GM12878 (cell line): ENCODE data around the gene PTPRN2. TPM values are rescaled to one million over a fixed set of nuclear protein-coding genes. Genes with fewer than 3 reads are reported as not detected.

Experiments
- ATAC-seq: fragments of 200-7000 bp; cut with Tn5 transposase; 3 replicates; pipeline ENCODE4 v1.9.1; 2020; ENCODE audit warnings: mild to moderate bottlenecking, moderate library complexity
- BruUV-seq: library from RNA; stranded (reverse); fragments of 400-500 nt; replicated peaks from 2 replicates; lab custom pipeline; 2021; lab: Mats Ljungman, UMichigan
- CTCF ChIA-PET: fragments of 300-600 bp; sonication (Branson Sonifier 250); formaldehyde crosslinking; extraction: SDS; loops from one replicate; lab custom pipeline; 2021; ENCODE audit warnings: inconsistent platforms; lab: Yijun Ruan, JAX
- POLR2A ChIA-PET: fragments of 350-600 bp; formaldehyde crosslinking; extraction: SDS; loops from one replicate; lab custom pipeline; 2021; ENCODE audit warnings: inconsistent platforms; lab: Charles Lee
- RAD21 ChIA-PET: fragments of 300-600 bp; sonication (Branson Sonifier 250); formaldehyde crosslinking; loops from one replicate; lab custom pipeline; 2023; ENCODE audit warnings: antibody characterized with exemption; ENCODE audit not compliant: unreplicated experiment; lab: Charles Lee
- SMC1A ChIA-PET: fragments of 300-600 bp; sonication (Branson Sonifier 250); formaldehyde crosslinking; loops from one replicate; lab custom pipeline; 2023; ENCODE audit not compliant: unreplicated experiment, uncharacterized antibody; lab: Charles Lee
- DNase-seq: peaks from one replicate; pipeline ENCODE4 v3.0.0-alpha.2; 2011; ENCODE audit warnings: low read depth, low spot score
- FAIRE-seq: peaks from 3 replicates; lab custom pipeline; 2011; peaks lifted over from hg19 to GRCh38; lab: Jason Lieb, UNC
- H2AFZ ChIP-seq: 2 replicates; pipeline ENCODE4 v1.6.0; 2011; ENCODE audit warnings: low read depth, low read length, control low read depth; ENCODE audit not compliant: control insufficient read depth
- H3K27ac ChIP-seq: 2 replicates; pipeline ENCODE4 v1.5.1; 2011; ENCODE audit warnings: control low read depth; ENCODE audit not compliant: control insufficient read depth, insufficient read depth
- H3K27me3 ChIP-seq, 2 experiments: replicated peaks in 1 of 2; 2 replicates each; pipeline versions ENCODE4 v1.6.0 to v1.6.1; 2011; ENCODE audit warnings: low read length in 1 of 2; ENCODE audit not compliant: control insufficient read depth in 2 of 2, insufficient read depth in 2 of 2
- H3K36me3 ChIP-seq, 2 experiments: 2 replicates each; pipeline ENCODE4 v1.5.1; 2011; ENCODE audit warnings: low read length in 1 of 2; ENCODE audit not compliant: control insufficient read depth in 2 of 2, insufficient read depth in 2 of 2
- H3K4me1 ChIP-seq: 2 replicates; pipeline ENCODE4 v1.6.1; 2011; ENCODE audit warnings: mild to moderate bottlenecking, low read length, moderate library complexity, mixed read lengths; ENCODE audit not compliant: control insufficient read depth, insufficient read depth
- H3K4me2 ChIP-seq: 2 replicates; pipeline ENCODE4 v1.6.0; 2011; ENCODE audit warnings: control low read depth; ENCODE audit not compliant: control insufficient read depth, insufficient read depth
- H3K4me3 ChIP-seq: fragments of 200-600 bp; sonication (generic); 2 replicates; pipeline ENCODE4 v1.5.1; 2016
- H3K79me2 ChIP-seq: 2 replicates; pipeline ENCODE4 v1.6.0; 2011; ENCODE audit warnings: low read length; ENCODE audit not compliant: control insufficient read depth, insufficient read depth
- H3K9ac ChIP-seq: 2 replicates; pipeline ENCODE4 v1.8.0; 2011; ENCODE audit warnings: low read length, control low read depth, mixed read lengths; ENCODE audit not compliant: control insufficient read depth, insufficient read depth
- H3K9me3 ChIP-seq: replicated peaks from 3 replicates; pipeline ENCODE4 v1.5.1; 2011; ENCODE audit warnings: mild to moderate bottlenecking, low read length; ENCODE audit not compliant: control insufficient read depth, insufficient read depth
- H4K20me1 ChIP-seq: 2 replicates; pipeline ENCODE4 v1.6.0; 2011; ENCODE audit not compliant: control insufficient read depth, insufficient read depth
- BCL3 ChIP-seq: IDR thresholded peaks from 2 replicates; pipeline ENCODE4 v1.6.1; 2011; ENCODE audit warnings: borderline replicate concordance, low read depth, mild to moderate bottlenecking, moderate library complexity, low read length; ENCODE audit not compliant: insufficient read depth, poor library complexity, severe bottlenecking
- BMI1 ChIP-seq: fragments of 450-650 bp; IDR thresholded peaks from 2 replicates; pipeline ENCODE4 v1.6.1; 2016; ENCODE audit warnings: mild to moderate bottlenecking, moderate library complexity, borderline replicate concordance
- CHD2 ChIP-seq: IDR thresholded peaks from 2 replicates; pipeline ENCODE4 v1.6.1; 2011; ENCODE audit warnings: low read depth, low read length, improper control_type of control experiment, borderline replicate concordance
- CHD4 ChIP-seq: fragments of 200-600 bp; sonication (generic); IDR thresholded peaks from 2 replicates; pipeline ENCODE4 v1.6.1; 2016; ENCODE audit warnings: mild to moderate bottlenecking
- EZH2 ChIP-seq: IDR thresholded peaks from 2 replicates; pipeline ENCODE4 v1.6.1; 2012; ENCODE audit warnings: low read depth, mild to moderate bottlenecking, control low read depth, inconsistent platforms, low read length, borderline replicate concordance; ENCODE audit not compliant: control insufficient read depth
- LARP7 ChIP-seq: fragments of 450-650 bp; IDR thresholded peaks from 2 replicates; pipeline ENCODE4 v1.6.1; 2017; ENCODE audit warnings: mild to moderate bottlenecking
- NBN ChIP-seq: fragments of 450-650 bp; IDR thresholded peaks from 2 replicates; pipeline ENCODE4 v1.6.1; 2016
- NFXL1 ChIP-seq: fragments of 450-650 bp; IDR thresholded peaks from 2 replicates; pipeline ENCODE4 v1.6.1; 2017; ENCODE audit warnings: antibody characterized with exemption, mild to moderate bottlenecking, borderline replicate concordance
- PKNOX1 ChIP-seq: fragments of 450-650 bp; IDR thresholded peaks from 2 replicates; pipeline ENCODE4 v1.6.1; 2016; ENCODE audit warnings: mild to moderate bottlenecking
- RAD51 ChIP-seq: fragments of 450-650 bp; IDR thresholded peaks from 2 replicates; pipeline ENCODE4 v1.6.1; 2016; ENCODE audit warnings: moderate library complexity, mild to moderate bottlenecking, inconsistent platforms
- RCOR1 ChIP-seq: conservative IDR thresholded peaks from 2 replicates; pipeline ENCODE4 v1.6.1; 2012; ENCODE audit warnings: low read depth, low read length, improper control_type of control experiment
- RFX5 ChIP-seq: IDR thresholded peaks from 2 replicates; pipeline ENCODE4 v1.6.1; 2011; ENCODE audit warnings: low read depth, low read length, improper control_type of control experiment
- SREBF1 ChIP-seq: IDR thresholded peaks from 2 replicates; pipeline ENCODE4 v1.6.1; 2012; ENCODE audit warnings: mild to moderate bottlenecking, low read length
- SUPT20H ChIP-seq: IDR thresholded peaks from 2 replicates; pipeline ENCODE4 v1.6.1; 2011; ENCODE audit warnings: low read depth, mild to moderate bottlenecking, low read length, moderate library complexity, borderline replicate concordance; ENCODE audit not compliant: control insufficient read depth
- WRNIP1 ChIP-seq: IDR thresholded peaks from 2 replicates; pipeline ENCODE4 v1.6.1; 2011; ENCODE audit warnings: low read depth, low read length, improper control_type of control experiment, borderline replicate concordance
- ZBED1 ChIP-seq: IDR thresholded peaks from 2 replicates; pipeline ENCODE4 v1.6.1; 2016; ENCODE audit warnings: borderline replicate concordance
- ZBTB40 ChIP-seq: fragments of 450-650 bp; IDR thresholded peaks from 2 replicates; pipeline ENCODE4 v1.6.1; 2016; ENCODE audit warnings: mild to moderate bottlenecking, moderate library complexity, borderline replicate concordance
- ZNF24 ChIP-seq: fragments of 450-650 bp; IDR thresholded peaks from 2 replicates; pipeline ENCODE4 v1.6.1; 2017; ENCODE audit warnings: antibody characterized with exemption, mild to moderate bottlenecking
- ZNF274 ChIP-seq: IDR thresholded peaks from one replicate; pipeline ENCODE4 v1.8.0; 2011; ENCODE audit not compliant: insufficient read length, insufficient read depth
- WGBS: methylation state at CpG from one replicate; pipeline ENCODE4 v1.1.6; 2016; ENCODE audit warnings: low lambda C conversion rate; ENCODE audit not compliant: insufficient replicate concordance, insufficient coverage; ENCODE audit errors: missing lambda C conversion rate; 5-methylcytosine and 5-hydroxymethylcytosine counted together
- in situ Hi-C: fragments of 300-500 bp; cut with MboI; formaldehyde crosslinking; loops from 9 replicates; pipeline ENCODE4 v1.14.3; 2018; ENCODE audit warnings: mixed read lengths
- intact Hi-C: fragments of 100-400 bp; cut with micrococcal nuclease; formaldehyde crosslinking; loops from one replicate; pipeline ENCODE4 v1.14.2; 2022; ENCODE audit not compliant: unreplicated experiment
- polyA plus RNA-seq, 11 experiments: library from polyadenylated mRNA; depleted of rRNA in 4 of 11; unstranded in 6 of 11; stranded (reverse) in 5 of 11; fragments of >200 nt; fragmentation: Nextera tagmentation in 4 of 11; fragmentation: Illumina TruSeq in 1 of 11; extraction: Ambion mirVana in 4 of 11; extraction: Trizol in 1 of 11; gene quantifications; 1 replicate in 1 of 11; 2 replicates in 10 of 11; pipeline versions ENCODE4 v1.2.1 to v1.2.3, GENCODE V29; 2011 to 2016; ENCODE audit warnings: inconsistent platforms in 2 of 11, missing spikeins in 2 of 11, low read depth in 1 of 11
- total RNA-seq, 4 experiments: library from RNA; depleted of rRNA in 3 of 4; stranded (reverse); fragments of >200 nt in 3 of 4; fragmentation: Illumina TruSeq in 1 of 4; extraction: Trizol in 1 of 4; gene quantifications; 2 replicates each; pipeline versions ENCODE4 v1.2.1 to v1.2.3, GENCODE V29; 2013 to 2021

PTPRN2 gene
- total and polyA plus RNA-seq, 10 of the 15 experiments (the other 5 are each of a cell fraction or from before 2014, with no cell fraction given): 5.4 TPM; not detected in 9

- H3K27me3 ChIP-seq: no peaks in the 10 kb centered on the region
- H3K9ac ChIP-seq: no peak overlapping the region
- TF ChIP-seq WRNIP1 (no peak), LARP7 (no peak), NFXL1 (no peak), RFX5 (no peak), ZBED1 (no peak), PKNOX1 (no peak), BCL3 (no peak), SUPT20H (no peak), BMI1 (no peak), RAD51 (no peak), NBN (no peak), CHD4 (no peak), RCOR1 (no peak), ZNF274 (no peak), CHD2 (no peak), SREBF1 (no peak), EZH2 (no peak), ZNF24 (no peak), ZBTB40 (no peak)
- BruUV-seq: no TSS peak
- ChIA-PET RAD21 (no interaction called here), POLR2A (no interaction called here), CTCF (no interaction called here), SMC1A (no interaction called here)
- in situ Hi-C loops (no loop called here), intact Hi-C loops (no loop called here)
- no peak overlapping the region for H2AFZ ChIP-seq
- 42% methylated on average over 20 of the region's 20 CpGs for WGBS
- no peak for FAIRE-seq
- peaks cover 2% of the 10 kb centered on the region; the same call in 1 of the 3 replicates for H3K9me3 ChIP-seq
- no peak overlapping the region for H3K27ac ChIP-seq
- H3K4me1 ChIP-seq: no peaks in the 10 kb centered on the region
- H3K4me2 ChIP-seq: no peak overlapping the region
- H3K79me2 ChIP-seq: no peaks in the 10 kb centered on the region
- no peaks in the 10 kb centered on the region for H4K20me1 ChIP-seq
- no peak for ATAC-seq
- no peak overlapping the region for H3K4me3 ChIP-seq
- no peak for DNase-seq
- no peaks in the 10 kb centered on the region for H3K36me3 ChIP-seq
These were observed 200.6 kb downstream of the PTPRN2 start for GRCh38 chr7:158386866-158387545.
